Vagina (tissue), 2 donors: ENCODE results near the gene USF3.

Source experiments
- POLR2A ChIP-seq, 2 donors: fragments of 450-650 bp; IDR thresholded peaks; one replicate each; pipeline ENCODE4 v1.6.1; 2017; ENCODE audit warnings: antibody characterized with exemption in 2 of 2, mild to moderate bottlenecking in 2 of 2, moderate library complexity in 2 of 2
- POLR2AphosphoS5 ChIP-seq, 2 donors: sonication (generic); formaldehyde crosslinking; IDR thresholded peaks; one replicate each; pipeline ENCODE4 v1.9.0; 2017; ENCODE audit warnings: antibody characterized with exemption in 2 of 2, mild to moderate bottlenecking in 2 of 2, low read depth in 1 of 2; ENCODE audit not compliant: insufficient read depth in 1 of 2
- TF ChIP-seq, protein P1 (sequence below), 3 experiments: fragments of 450-650 bp in 2 of 3; fragments of 200-600 bp in 1 of 3; sonication (generic) in 1 of 3; IDR thresholded peaks; one replicate each; pipeline ENCODE4 v1.5.1; 2017 to 2019; ENCODE audit warnings: antibody characterized with exemption in 3 of 3, mild to moderate bottlenecking in 2 of 3, moderate library complexity in 2 of 3

- TF ChIP-seq, protein P1, sequence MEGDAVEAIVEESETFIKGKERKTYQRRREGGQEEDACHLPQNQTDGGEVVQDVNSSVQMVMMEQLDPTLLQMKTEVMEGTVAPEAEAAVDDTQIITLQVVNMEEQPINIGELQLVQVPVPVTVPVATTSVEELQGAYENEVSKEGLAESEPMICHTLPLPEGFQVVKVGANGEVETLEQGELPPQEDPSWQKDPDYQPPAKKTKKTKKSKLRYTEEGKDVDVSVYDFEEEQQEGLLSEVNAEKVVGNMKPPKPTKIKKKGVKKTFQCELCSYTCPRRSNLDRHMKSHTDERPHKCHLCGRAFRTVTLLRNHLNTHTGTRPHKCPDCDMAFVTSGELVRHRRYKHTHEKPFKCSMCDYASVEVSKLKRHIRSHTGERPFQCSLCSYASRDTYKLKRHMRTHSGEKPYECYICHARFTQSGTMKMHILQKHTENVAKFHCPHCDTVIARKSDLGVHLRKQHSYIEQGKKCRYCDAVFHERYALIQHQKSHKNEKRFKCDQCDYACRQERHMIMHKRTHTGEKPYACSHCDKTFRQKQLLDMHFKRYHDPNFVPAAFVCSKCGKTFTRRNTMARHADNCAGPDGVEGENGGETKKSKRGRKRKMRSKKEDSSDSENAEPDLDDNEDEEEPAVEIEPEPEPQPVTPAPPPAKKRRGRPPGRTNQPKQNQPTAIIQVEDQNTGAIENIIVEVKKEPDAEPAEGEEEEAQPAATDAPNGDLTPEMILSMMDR (IDR thresholded peaks at IDR 0.05) = no peak
- TF ChIP-seq POLR2AphosphoS5 (IDR thresholded peaks at IDR 0.05; ENCODE audit: insufficient read depth in 1 of 2, low read depth in 1 of 2) (no peak), POLR2A (IDR thresholded peaks at IDR 0.05) (no peak)
These were observed 22.8 kb downstream of the USF3 start for GRCh38 chr3:113673593-113673992.
